CD4-positive, alpha-beta T cell treated with Interleukin-15 for 1 hour (primary cell): Measurements from ENCODE around the gene ASIC5.
"Not testable (repeated sequence)": the region's sequence is repeated elsewhere in the genome, so short reads cannot be mapped to it uniquely, and the experiment has no call there.

Experiments
- DNase-seq: peaks from one replicate; pipeline ENCODE4 v3.0.0-alpha.2; 2020

The ASIC5 gene

DNA sequence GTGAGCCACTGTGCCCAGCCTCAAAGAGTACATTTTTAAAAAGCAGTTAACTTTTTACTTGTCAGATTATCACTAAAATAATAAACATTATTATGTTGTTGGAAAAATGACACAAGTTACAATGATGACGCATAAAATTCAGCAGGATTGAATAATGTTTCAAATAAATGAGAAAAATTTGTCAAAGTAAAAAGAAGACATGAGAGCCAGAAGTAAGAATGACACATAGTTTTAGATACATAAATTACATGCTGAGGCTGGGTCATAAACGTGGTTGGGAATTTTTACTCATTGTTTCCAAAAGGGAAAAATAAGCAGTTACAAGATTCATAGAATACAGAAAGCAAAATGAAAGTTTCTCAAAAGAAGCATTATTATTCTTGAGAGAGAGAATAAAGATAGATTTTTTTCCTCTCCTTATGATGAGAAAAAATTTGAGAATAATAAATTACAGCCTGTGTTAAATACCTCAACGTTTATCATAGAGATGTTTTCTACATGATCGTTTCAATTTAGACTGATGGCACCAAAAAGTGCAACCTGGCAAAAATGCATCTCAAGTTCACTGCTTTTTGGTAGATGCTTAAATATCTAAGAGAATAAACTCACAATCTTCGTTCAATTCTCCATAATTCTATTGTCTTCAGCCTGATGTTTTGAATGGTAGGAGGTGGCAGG is 66.8 kb downstream of the ASIC5 start:
- DNase-seq: no peak

DNA sequence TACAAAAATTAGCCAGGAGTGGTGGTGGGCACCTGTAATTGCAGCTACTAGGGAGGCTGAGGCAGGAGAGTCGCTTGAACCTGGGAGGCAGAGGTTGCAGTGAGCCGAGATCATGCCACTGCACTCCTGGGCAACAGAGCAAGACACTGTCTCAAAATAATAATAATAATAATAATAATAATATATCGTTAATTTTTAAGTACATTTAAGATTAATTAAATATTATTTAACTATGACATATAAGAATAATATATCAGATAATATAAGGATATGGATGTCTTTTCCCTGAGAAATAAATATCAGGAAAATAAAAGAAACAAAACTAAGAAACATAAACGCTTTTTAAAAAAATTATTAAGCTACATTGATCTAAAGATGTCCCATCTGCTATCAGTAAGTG is 68.5 kb downstream of the ASIC5 start:
- not testable (repeated sequence) for DNase-seq

DNA sequence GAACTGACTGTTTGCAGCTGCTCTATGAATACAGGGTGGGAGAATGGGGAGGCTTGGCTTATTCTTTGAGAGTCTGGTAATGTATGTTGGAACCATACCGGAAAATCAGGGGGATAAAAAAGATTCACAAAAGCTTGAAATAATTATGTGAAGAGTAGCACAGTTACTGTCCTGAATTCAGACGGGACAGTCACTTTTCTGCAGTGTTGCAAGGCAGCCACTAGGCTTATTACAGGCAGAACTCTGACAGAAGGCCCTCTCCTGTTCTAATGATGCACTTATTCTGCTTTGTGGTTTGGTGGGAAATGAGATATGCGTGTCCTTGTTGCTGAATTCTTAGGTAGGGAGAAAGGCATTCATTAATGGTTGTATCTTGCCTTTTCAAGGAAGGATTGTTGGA is 70.1 kb downstream of the ASIC5 start:
- no peak for DNase-seq

DNA sequence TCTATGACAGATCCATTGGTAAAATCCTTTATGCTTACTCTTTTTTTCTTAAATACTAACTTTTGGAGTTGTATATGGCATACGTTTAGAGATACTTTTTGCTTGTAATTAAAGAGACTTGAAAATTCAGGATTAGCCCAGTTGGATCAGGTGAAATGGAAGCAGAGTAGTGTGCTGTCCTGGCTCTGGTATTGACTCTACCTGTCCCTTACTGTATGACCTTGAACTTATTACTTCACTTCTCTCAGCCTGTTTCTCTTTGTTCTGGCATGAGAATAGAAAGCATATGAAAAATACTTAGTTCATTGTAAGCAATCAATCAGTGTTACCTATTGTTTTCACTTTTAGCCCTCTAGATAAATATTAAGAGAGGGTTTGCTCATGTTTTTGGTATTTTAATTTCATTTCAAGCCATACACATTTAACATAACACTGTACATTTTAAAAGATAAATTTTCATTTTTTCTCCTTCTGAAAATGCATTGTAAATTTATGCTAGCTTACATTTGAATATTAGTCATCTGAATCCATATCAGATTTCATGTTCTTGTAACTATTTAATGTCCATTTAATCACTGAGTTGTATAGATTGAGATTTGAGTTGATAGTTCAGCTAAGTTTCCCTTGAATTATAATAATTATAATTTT is 71.4 kb downstream of the ASIC5 start:
- DNase-seq: no peak

DNA sequence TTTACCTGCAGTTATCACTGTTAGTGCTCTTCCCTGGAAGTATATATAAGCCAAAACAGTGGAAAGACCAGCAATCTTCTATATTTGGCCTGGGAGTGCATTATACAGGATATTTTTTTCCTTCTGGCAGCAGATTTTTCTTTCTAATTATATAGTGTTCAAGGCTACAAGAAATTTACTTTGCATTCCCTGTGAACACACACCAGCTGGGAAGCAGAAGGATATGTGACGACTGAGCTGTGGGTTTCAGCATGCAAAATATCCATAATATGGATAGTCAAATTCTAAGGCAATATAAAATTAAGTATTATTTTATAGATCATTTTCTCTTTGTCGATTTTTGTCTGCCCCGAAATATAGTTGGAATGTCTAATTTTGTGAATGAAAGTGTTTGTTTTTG is 76.1 kb downstream of the ASIC5 start:
- DNase-seq: no peak

DNA sequence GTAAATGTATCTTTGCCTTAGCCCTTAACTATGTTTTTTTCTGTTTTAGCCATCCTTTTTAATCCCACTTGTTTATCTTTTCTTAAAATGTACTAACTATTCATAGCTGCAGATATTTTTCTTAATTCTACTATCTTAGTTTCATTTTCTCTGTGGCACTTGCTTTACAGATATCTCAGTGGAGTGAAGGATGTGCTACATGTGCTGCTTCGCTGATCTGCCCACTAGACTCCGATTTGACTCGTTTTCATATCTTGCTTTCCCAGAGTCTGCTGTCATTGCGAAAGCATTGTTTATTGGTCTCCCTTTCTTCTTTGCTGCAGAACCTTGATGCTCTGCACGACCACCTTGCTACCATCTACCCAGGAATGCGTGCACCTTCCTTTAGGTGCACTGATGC is 76.7 kb downstream of the ASIC5 start:
- DNase-seq: no peak

DNA sequence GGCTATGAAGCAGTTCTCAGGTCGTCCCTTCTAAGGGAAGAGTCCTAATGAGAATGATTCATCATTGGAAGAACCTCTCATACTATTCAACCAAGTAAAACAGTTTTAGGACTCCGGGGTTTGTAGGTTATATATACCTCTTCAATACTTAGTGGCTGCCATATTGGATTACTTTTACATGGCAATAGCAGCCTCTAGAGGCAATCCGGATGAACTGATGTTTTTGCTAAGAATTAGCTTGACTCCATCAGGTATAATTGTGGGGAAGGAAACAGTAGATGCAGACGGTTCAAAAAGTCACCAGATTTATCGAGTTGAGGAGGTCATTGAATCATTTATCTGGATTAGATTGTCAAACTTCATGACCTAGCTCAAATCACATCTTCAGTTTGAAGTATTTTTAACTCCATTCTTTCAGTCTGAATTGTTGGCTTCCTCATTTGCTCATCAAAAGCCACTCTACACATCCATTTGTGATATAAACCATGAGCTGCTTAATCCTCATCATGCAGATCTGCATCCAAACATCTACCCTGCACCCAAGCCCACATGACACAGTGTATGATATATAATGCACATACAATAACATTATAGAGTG is 78.9 kb downstream of the ASIC5 start:
- DNase-seq: no peak

DNA sequence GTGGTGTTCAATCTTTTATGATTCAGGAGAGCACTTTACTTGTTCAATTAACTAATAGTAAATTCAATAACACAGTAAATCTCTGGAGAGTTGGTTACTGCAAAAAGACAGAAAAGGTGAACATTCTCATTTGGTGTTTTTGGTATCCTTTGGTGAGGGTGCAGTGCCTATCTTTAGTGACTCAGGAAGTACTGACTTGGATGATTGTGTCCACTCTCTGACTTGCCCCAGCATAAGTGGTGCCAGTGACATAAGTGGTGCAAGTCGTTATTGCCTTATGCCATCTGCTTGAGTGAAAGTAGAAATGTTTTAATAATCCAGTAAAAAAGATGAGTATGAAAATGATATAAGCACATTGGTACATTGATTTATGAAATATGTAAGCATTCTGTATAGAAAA is 80.2 kb downstream of the ASIC5 start:
- no peak for DNase-seq

DNA sequence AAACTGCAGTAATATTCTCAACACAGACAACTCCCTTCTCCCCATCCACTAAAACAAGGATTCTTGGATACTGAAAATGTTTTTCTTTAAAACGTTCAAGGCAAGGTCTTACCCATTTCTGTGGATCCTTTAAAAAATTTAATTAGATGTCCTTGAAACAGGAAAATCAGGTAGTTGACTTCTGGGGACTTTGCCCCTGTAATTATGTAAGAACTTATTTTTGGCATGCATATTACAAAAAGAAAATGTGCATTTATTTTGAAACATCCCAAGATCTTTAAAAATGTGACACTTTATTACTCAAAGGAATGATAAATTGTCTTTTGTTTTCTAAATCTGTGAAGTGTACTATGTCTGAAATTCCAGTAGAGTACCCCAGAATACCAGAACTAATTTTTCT is 81.4 kb downstream of the ASIC5 start:
- DNase-seq: no peak

DNA sequence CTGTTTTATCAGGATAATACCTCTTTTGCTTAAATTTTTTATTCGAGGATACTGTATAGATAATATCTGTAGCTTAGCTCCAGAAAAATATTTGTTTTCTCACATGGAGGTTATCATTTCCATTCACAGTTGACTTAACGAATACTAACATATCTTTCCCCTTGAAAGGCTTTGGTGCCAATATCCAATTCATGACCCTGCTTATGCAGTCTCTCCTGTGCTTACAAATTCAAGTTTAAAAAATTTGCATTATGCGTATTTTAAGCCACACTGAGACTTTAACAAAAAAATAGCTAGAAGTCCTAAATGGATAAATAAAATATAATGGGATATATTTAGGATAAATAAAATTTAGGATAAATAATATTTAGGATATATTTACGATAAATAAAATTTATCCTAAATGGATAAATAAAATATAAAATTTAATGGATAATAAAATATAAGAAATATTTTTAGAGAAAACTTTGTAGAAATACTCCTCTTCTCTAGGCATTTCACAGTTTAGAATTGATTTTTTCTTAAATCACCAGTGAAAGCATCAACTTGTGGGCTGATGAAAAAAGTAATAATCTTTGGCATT is 84.7 kb downstream of the ASIC5 start:
- no peak for DNase-seq

DNA sequence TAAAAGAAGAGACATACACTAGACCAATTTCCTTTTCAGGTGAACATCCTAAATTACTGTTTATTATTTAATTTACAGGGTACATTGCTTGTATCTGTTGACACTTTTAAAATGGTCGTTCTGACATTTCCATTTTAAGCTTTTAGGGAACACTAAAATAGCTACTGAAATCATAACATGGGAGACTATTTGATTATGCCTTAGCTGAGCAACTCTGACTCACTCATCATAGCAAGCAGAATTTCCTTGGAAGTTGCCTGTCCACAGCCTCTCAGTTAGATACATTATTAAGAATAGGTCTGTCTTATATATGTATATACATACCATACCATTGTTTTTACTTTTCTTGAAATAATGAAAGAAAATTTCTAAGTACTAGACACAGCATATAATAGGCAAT is 85.3 kb downstream of the ASIC5 start:
- no peak for DNase-seq
